ENCODE measurements around the gene CALD1. TPM values are rescaled to one million over a fixed set of nuclear protein-coding genes. Genes with fewer than 3 reads are reported as not detected.

CALD1 gene
- total RNA-seq, 4 donors from 2014 or later, result 351 to 1,046 (median 551) TPM

GRCh38 chr7:134779741-134780065, 269 bp downstream of the CALD1 start:
- no peaks in the 10 kb centered on the region for H3K9me3 ChIP-seq
- peak in 1 of 2 donors; percentile 38 for DNase-seq
- intact Hi-C loops (cut with DNase I; ENCODE audit: low total_unique reads), result no loop called here

GRCh38 chr7:134780166-134780828, 863 bp downstream of the CALD1 start:
- Histone ChIP-seq H3K4me3 (peak overlapping the region; percentile 63 to 78), H3K9me3 (no peaks in the 10 kb centered on the region), H3K27ac (peak overlapping the region; percentile 90 to 96), H3K4me1 (peaks cover 0 to 5% of the 10 kb centered on the region in 2 donors), H3K27me3 (no peaks in the 10 kb centered on the region), H3K36me3 (no peaks in the 10 kb centered on the region)
- intact Hi-C loops (cut with DNase I; ENCODE audit: low total_unique reads), result no loop called here
- no peak for TF ChIP-seq CTCF (IDR thresholded peaks at IDR 0.05)
- TF ChIP-seq POLR2A (IDR thresholded peaks at IDR 0.05), result peak in 1 of 2 donors; percentile 20
- no peak for DNase-seq

More at GRCh38 chr7:134779741-134780065, 269 bp downstream of the CALD1 start:
- Histone ChIP-seq H3K27me3 (no peaks in the 10 kb centered on the region), H3K4me3 (peak overlapping the region; percentile 63 to 78), H3K4me1 (peaks cover 0 to 5% of the 10 kb centered on the region in 2 donors), H3K36me3 (no peaks in the 10 kb centered on the region), H3K27ac (peak overlapping the region; percentile 90 to 96)
- TF ChIP-seq POLR2A (IDR thresholded peaks at IDR 0.05) (no peak), CTCF (IDR thresholded peaks at IDR 0.05) (no peak)

- peaks cover 0 to 5% of the 10 kb centered on the region in 2 donors for H3K4me1 ChIP-seq
- DNase-seq, result no peak
- no peaks in the 10 kb centered on the region for H3K27me3 ChIP-seq
- intact Hi-C loops (cut with DNase I; ENCODE audit: low total_unique reads), result no loop called here
- H3K4me3 ChIP-seq, result peak overlapping the region; percentile 63 to 78
- TF ChIP-seq POLR2A (IDR thresholded peaks at IDR 0.05), result no peak
- no peak for TF ChIP-seq CTCF (IDR thresholded peaks at IDR 0.05)
- H3K9me3 ChIP-seq, result no peaks in the 10 kb centered on the region
- H3K36me3 ChIP-seq, result no peaks in the 10 kb centered on the region
- H3K27ac ChIP-seq, result peak overlapping the region; percentile 90 to 96
These were observed 1.7 kb downstream of the CALD1 start for GRCh38 chr7:134781171-134781570.

- TF ChIP-seq CTCF (IDR thresholded peaks at IDR 0.05) (no peak), POLR2A (IDR thresholded peaks at IDR 0.05) (no peak)
- Histone ChIP-seq H3K4me1 (peaks cover 0 to 5% of the 10 kb centered on the region in 2 donors), H3K4me3 (peak overlapping the region; percentile 63 to 78), H3K27ac (peak overlapping the region; percentile 90 to 96), H3K9me3 (no peaks in the 10 kb centered on the region), H3K27me3 (no peaks in the 10 kb centered on the region), H3K36me3 (no peaks in the 10 kb centered on the region)
- DNase-seq, result no peak
- intact Hi-C loops (cut with DNase I; ENCODE audit: low total_unique reads), result no loop called here
These were observed 2.7 kb downstream of the CALD1 start for GRCh38 chr7:134782121-134782623.

- H3K9me3 ChIP-seq, result no peaks in the 10 kb centered on the region
- DNase-seq, result no peak
- H3K27ac ChIP-seq, result peak overlapping the region; percentile 90 to 96
- TF ChIP-seq CTCF (IDR thresholded peaks at IDR 0.05) (no peak), POLR2A (IDR thresholded peaks at IDR 0.05) (no peak)
- no peaks in the 10 kb centered on the region for H3K27me3 ChIP-seq
- intact Hi-C loops (cut with DNase I; ENCODE audit: low total_unique reads), result no loop called here
- H3K4me1 ChIP-seq, result peaks cover 3 to 5% of the 10 kb centered on the region in 2 donors
- peak overlapping the region; percentile 63 to 78 for H3K4me3 ChIP-seq
- H3K36me3 ChIP-seq, result no peaks in the 10 kb centered on the region
These were observed 4.0 kb downstream of the CALD1 start for GRCh38 chr7:134783294-134784069.

Measured in uterus (tissue), 4 donors.